PC-9 (cell line): Measurements from ENCODE around the gene MLF2. TPM values are rescaled to one million over a fixed set of nuclear protein-coding genes. Genes with fewer than 3 reads are reported as not detected.

Experiments used
- BruUV-seq: library from RNA; stranded (reverse); fragments of 400-500 nt; replicated peaks from 2 replicates; lab custom pipeline; 2021; lab: Mats Ljungman, UMichigan
- CTCF ChIA-PET: fragments of 300-600 bp; sonication (Branson Sonifier 250); formaldehyde crosslinking; loops from one replicate; lab custom pipeline; 2022; ENCODE audit warnings: antibody characterized with exemption; lab: Charles Lee
- POLR2A ChIA-PET: fragments of 300-600 bp; sonication (Branson Sonifier 250); formaldehyde crosslinking; loops from one replicate; lab custom pipeline; 2022; ENCODE audit warnings: antibody characterized with exemption; ENCODE audit not compliant: unreplicated experiment; lab: Charles Lee
- DNase-seq, 2 experiments: peaks; one replicate each; pipeline versions ENCODE4 v3.0.0 to v3.0.0-alpha.2; 2015 to 2022; ENCODE audit warnings: mixed read lengths in 1 of 2
- H2AFZ ChIP-seq: fragments of 200-600 bp; sonication (generic); 2 replicates; pipeline ENCODE4 v1.8.1; 2017; ENCODE audit warnings: antibody characterized with exemption
- H3F3A ChIP-seq: fragments of 200-600 bp; sonication (generic); 2 replicates; pipeline ENCODE4 v1.8.1; 2017; ENCODE audit warnings: antibody characterized with exemption, mild to moderate bottlenecking, low read depth; ENCODE audit not compliant: insufficient read depth
- H3K27ac ChIP-seq: fragments of 200-600 bp; sonication (generic); 2 replicates; pipeline ENCODE4 v1.6.1; 2016; ENCODE audit warnings: mixed run types
- H3K27me3 ChIP-seq: fragments of 200-600 bp; sonication (generic); 2 replicates; pipeline ENCODE4 v1.6.1; 2016; ENCODE audit warnings: low read depth, mixed run types; ENCODE audit not compliant: insufficient read depth
- H3K36me3 ChIP-seq: fragments of 200-600 bp; sonication (generic); 2 replicates; pipeline ENCODE4 v1.6.1; 2016; ENCODE audit warnings: low read depth, mixed run types
- H3K4me1 ChIP-seq: fragments of 200-600 bp; sonication (generic); replicated peaks from 2 replicates; pipeline ENCODE4 v1.6.1; 2016; ENCODE audit warnings: mixed run types; ENCODE audit not compliant: insufficient read depth
- H3K4me2 ChIP-seq: fragments of 200-600 bp; sonication (generic); 2 replicates; pipeline ENCODE4 v1.6.1; 2017; ENCODE audit warnings: mixed run types
- H3K4me3 ChIP-seq: fragments of 200-600 bp; sonication (generic); 2 replicates; pipeline ENCODE4 v1.6.1; 2016; ENCODE audit warnings: mixed run types
- H3K79me2 ChIP-seq: fragments of 200-600 bp; sonication (generic); 2 replicates; pipeline ENCODE4 v1.6.1; 2017; ENCODE audit warnings: low read depth, mixed run types
- H3K9me2 ChIP-seq: fragments of 200-600 bp; sonication (generic); 2 replicates; pipeline ENCODE4 v1.8.1; 2017; ENCODE audit warnings: mild to moderate bottlenecking; ENCODE audit not compliant: insufficient read depth
- H3K9me3 ChIP-seq: fragments of 200-600 bp; sonication (generic); 2 replicates; pipeline ENCODE4 v1.8.1; 2016; ENCODE audit warnings: low read depth; ENCODE audit not compliant: insufficient read depth
- H4K20me1 ChIP-seq: fragments of 200-600 bp; sonication (generic); 2 replicates; pipeline ENCODE4 v1.8.1; 2017; ENCODE audit not compliant: insufficient read depth
- CTCF ChIP-seq: fragments of 200-600 bp; sonication (generic); conservative IDR thresholded peaks from 2 replicates; pipeline ENCODE4 v1.6.1; 2017; ENCODE audit warnings: mixed run types, antibody characterized with exemption, mild to moderate bottlenecking, moderate library complexity
- EZH2 ChIP-seq: fragments of 200-600 bp; sonication (generic); IDR thresholded peaks from 2 replicates; pipeline ENCODE4 v1.8.0; 2017; ENCODE audit warnings: antibody characterized with exemption, low read depth
- intact Hi-C: fragments of 100-400 bp; cut with micrococcal nuclease; formaldehyde crosslinking; loops from one replicate; pipeline ENCODE4 v1.10.0; 2022; ENCODE audit not compliant: unreplicated experiment
- total RNA-seq: library from RNA; stranded (reverse); gene quantifications from 2 replicates; pipeline ENCODE4 v1.2.3, GENCODE V29; 2021

Gene MLF2
- total RNA-seq, 1 experiment from 2014 or later = 379 TPM

DNA sequence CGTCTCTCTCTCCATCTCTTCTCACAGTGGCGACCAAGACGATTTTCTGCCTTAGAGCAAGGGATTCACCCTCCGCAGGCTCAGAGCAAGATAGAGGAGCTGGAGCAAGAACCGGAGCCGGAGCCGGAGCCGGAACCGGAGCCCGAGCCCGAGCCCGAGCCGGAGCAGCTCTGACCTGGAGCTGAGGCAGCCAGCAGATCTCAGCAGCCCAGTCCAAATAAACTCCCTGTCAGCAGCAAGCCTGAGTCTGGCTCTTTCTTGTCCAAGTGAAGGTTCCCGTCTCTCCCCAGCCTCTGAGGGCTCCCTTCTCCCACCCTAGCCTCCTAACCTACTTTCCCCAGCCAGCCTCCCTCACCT is 25.3 kb upstream of the MLF2 start:
- no peak for DNase-seq
- Histone ChIP-seq H3K36me3 (no peaks in the 10 kb centered on the region), H3K9me2 (no peaks in the 10 kb centered on the region), H3K27me3 (no peaks in the 10 kb centered on the region), H3K4me1 (no peaks in the 10 kb centered on the region), H3F3A (peaks cover 7% of the 10 kb centered on the region; the same call in 1 of the 2 replicates), H2AFZ (peak overlapping the region; percentile 64; the same call in 1 of the 2 replicates), H3K79me2 (no peaks in the 10 kb centered on the region), H3K4me2 (peak overlapping the region; percentile 80), H3K9me3 (no peaks in the 10 kb centered on the region), H3K27ac (no peak overlapping the region), H4K20me1 (no peaks in the 10 kb centered on the region), H3K4me3 (0 out of 2 replicates have a peak overlapping the region, but pooled peaks have one; percentile 47)
- BruUV-seq = no TSS peak
- intact Hi-C loops = loop anchor here (2.0 kb wide), 1 partner anchor 161 kb away; no protein-coding TSS in a partner anchor
- ChIA-PET CTCF (interaction anchor here (0.5 to 2.1 kb wide), 3 partner anchors 25 to 139 kb away, joined by 3 to 10 read pairs (median 5); partner anchors contain the start of gene MLF2), POLR2A (interaction anchor here (0.6 kb wide), 1 partner anchor 401 kb away, joined by 7 read pairs; no protein-coding TSS in a partner anchor)
- TF ChIP-seq EZH2 (no peak), CTCF (no peak)

DNA sequence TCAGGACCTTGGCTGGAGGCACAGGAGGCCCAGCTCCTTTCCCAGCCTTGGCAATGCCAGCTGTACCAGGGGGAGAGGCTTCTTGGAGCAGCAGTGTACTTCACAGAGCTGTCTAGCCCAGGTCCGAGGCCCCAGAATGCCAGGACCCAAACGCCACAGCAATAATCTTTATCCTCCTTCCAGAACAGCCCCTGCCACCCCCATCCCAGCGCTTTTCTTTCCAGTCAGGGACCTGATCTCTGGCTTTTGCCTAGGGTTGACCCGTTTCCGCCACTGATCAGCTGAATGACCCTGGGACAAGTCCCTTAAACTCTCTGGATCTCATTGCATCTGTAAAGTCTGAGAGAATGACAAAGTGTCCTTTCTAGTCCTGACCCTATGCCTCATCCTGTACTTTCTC is 24.4 kb upstream of the MLF2 start:
- no peaks in the 10 kb centered on the region for H3K9me3 ChIP-seq
- H3K79me2 ChIP-seq = no peaks in the 10 kb centered on the region
- H3K4me3 ChIP-seq = no peak overlapping the region
- H3K27me3 ChIP-seq = no peaks in the 10 kb centered on the region
- no peak overlapping the region for H3K4me2 ChIP-seq
- no peaks in the 10 kb centered on the region for H3K9me2 ChIP-seq
- no peak overlapping the region for H3K27ac ChIP-seq
- CTCF ChIA-PET = interaction anchor here (0.6 to 2.1 kb wide), 2 partner anchors 24 to 161 kb away, joined by 3 to 10 read pairs; partner anchors contain the start of gene MLF2
- no peaks in the 10 kb centered on the region for H4K20me1 ChIP-seq
- TF ChIP-seq CTCF (no peak), EZH2 (no peak)
- POLR2A ChIA-PET = interaction anchor here (0.6 to 0.7 kb wide), 2 partner anchors 22 to 24 kb away, joined by 3 to 17 read pairs; partner anchors contain the start of gene MLF2
- no TSS peak for BruUV-seq
- intact Hi-C loops = no loop called here
- no peaks in the 10 kb centered on the region for H3K36me3 ChIP-seq
- H2AFZ ChIP-seq = no peak overlapping the region
- DNase-seq = no peak
- no peaks in the 10 kb centered on the region for H3K4me1 ChIP-seq
- H3F3A ChIP-seq = peaks cover 7% of the 10 kb centered on the region; the same call in 1 of the 2 replicates

- Histone ChIP-seq H3F3A (peaks cover 21% of the 10 kb centered on the region; the same call in 1 of the 2 replicates), H3K4me2 (no peak overlapping the region), H3K4me3 (no peak overlapping the region), H3K79me2 (no peaks in the 10 kb centered on the region), H3K27me3 (no peaks in the 10 kb centered on the region), H3K9me3 (no peaks in the 10 kb centered on the region), H2AFZ (no peak overlapping the region), H4K20me1 (no peaks in the 10 kb centered on the region; the same call in 1 of the 2 replicates), H3K27ac (no peak overlapping the region), H3K4me1 (no peaks in the 10 kb centered on the region), H3K36me3 (no peaks in the 10 kb centered on the region), H3K9me2 (no peaks in the 10 kb centered on the region)
- ChIA-PET POLR2A (interaction anchor here (0.6 to 0.7 kb wide), 3 partner anchors 9 to 139 kb away, joined by 3 to 7 read pairs (median 4); partner anchors contain the start of gene PTMS), CTCF (interaction anchor here (0.7 to 1.1 kb wide), 2 partner anchors 8 to 64 kb away, joined by 3 to 4 read pairs; no protein-coding TSS in a partner anchor)
- BruUV-seq = no TSS peak
- DNase-seq = no peak
- TF ChIP-seq EZH2 (no peak), CTCF (no peak)
- intact Hi-C loops = no loop called here
These were observed 22.5 kb upstream of the MLF2 start for GRCh38 chr12:6775185-6776174.
